HG02840 (cell line): Measurements from ENCODE around the gene INPP5D.

Experiments
- ATAC-seq: cut with Tn5 transposase; IDR thresholded peaks from one replicate; pipeline ENCODE4 v1.9.1; 2021; ENCODE audit warnings: mild to moderate bottlenecking, moderate library complexity, moderate number of reproducible peaks; ENCODE audit not compliant: unreplicated experiment, low FRiP score

The INPP5D gene

GRCh38 chr2:233068762-233069418, 8.7 kb downstream of the INPP5D start:
- ATAC-seq = no peak

DNA sequence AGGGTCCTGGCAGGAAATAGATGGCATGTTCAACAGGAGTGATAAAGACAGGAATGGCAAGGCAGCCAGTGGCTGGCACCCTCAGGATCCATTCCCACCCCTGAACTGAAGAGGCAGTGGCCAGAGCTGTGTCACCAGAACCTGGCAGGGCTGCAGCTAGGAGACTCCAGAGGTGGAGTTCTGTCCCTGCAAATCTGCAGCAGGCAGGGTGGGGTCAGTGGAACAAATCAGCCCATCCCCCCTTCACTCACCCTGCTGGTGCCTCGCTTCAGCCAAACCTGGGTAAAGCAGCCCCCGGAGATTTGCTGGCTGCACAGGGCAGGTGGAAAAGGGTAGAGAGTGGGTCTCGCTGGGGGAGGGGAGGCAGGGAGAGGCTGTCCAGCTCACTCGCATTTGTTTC, 12.7 kb downstream of the INPP5D start:
- no peak for ATAC-seq

- ATAC-seq = no peak
Observed at GRCh38 chr2:233074106-233074505, 14.0 kb downstream of the INPP5D start.

DNA sequence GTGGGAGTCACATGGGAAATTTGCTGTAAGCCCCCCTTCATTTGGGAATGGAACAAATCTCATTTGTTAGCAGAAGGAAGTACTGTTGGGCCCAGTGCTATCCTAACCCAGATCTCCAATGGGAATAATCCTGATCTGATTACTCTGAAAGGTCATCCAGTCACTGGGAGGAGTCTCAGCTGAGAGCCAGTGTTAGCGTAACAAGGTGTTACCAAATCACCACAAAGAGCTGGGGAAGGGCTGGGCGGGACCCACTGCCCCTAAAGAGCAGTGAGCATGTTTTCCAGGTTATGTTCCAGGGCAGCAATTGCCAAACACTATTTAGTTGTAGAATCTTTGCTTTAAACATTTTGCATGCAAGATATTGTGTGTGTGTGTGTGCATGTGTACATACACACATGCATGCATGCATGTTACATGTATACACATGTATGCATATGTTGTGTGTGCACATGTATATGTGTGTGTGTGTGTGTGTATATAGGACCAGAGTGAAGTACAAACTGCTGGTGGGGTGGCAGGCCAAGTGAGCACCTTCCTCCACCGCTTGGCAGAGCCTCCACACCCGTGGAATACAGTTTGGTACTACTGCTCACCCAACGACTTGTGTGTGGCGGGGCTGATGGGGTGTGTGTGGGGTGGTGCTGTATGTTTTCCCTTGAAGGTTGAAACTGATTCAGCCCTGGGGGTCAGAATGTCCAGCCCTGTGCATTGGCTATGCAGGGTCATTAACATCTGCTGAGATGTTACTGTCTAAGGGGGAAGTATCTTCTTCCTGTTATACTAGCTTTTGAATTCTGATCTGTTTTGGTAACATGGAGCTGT, 15.2 kb downstream of the INPP5D start:
- ATAC-seq = peak; percentile 18

GRCh38 chr2:233075966-233076339, 15.8 kb downstream of the INPP5D start:
- peak; percentile 45 for ATAC-seq

DNA sequence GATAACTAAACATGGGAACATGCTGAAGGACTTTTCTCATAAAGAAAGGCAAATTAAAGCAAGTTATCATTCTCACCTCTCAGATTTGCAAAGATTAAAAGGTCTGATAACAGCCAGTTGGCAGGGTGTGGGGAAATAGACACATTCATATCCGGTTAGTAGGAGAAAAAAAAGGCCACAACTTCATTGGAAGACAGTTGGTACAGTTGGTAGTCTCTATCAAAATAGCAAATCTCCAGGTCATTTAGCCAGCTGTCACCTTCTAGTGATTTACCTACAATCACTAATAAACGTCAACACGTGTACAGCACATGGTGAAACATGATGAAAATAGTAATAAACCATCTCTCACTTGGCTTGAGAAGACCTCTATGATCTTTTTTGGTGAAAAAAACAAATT, 16.6 kb downstream of the INPP5D start:
- ATAC-seq = no peak

- ATAC-seq = no peak
Observed at GRCh38 chr2:233079473-233079877, 19.3 kb downstream of the INPP5D start.

- ATAC-seq = no peak
Observed at GRCh38 chr2:233079953-233080835, 20.1 kb downstream of the INPP5D start.

DNA sequence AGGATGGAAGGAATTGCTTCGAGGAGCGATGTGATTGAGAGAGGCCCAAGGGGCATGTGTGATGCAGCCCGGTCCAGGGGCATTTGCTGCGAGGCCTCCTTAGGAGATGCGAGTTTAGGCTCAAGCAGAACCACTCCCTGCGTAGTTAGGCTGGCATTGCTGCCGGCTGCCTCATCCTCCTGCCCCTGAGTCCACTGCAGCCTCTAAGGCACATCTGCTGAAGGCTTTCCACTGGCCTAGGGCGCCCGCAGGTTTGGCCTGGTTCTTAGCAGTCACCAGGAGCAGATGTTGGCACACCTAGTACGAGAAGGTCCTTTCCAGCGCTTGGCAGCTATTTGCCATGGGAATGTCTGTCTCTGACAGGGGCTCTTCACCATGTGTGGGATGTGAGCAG, 20.7 kb downstream of the INPP5D start:
- ATAC-seq = no peak

DNA sequence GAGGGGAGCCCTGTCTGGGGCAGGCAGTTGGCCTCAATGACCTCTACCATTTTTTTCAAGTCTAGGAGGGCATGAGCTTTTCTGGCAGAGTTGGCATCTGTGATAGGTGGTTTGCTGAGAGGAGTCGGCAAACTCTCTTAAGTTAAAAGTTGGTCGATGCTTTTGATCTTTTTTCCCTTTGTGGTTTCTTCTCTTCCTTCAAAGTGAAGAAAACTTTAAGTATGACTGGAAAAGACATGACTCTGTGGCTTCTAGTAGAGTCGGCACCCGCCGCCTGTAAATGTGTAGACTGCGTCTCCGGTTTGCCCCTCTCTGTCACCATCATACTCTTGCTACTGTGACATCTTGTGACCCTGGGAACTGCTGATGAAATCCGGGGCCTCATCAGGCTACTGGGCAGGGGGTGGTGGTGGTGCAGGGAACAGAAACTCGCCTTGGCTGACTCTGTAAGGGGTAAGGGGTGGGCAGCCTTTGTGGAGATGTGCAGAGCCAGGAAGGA, 21.1 kb downstream of the INPP5D start:
- peak; percentile 12 for ATAC-seq

- ATAC-seq = peak; percentile 4
Observed at GRCh38 chr2:233081731-233082221, 21.6 kb downstream of the INPP5D start.

DNA sequence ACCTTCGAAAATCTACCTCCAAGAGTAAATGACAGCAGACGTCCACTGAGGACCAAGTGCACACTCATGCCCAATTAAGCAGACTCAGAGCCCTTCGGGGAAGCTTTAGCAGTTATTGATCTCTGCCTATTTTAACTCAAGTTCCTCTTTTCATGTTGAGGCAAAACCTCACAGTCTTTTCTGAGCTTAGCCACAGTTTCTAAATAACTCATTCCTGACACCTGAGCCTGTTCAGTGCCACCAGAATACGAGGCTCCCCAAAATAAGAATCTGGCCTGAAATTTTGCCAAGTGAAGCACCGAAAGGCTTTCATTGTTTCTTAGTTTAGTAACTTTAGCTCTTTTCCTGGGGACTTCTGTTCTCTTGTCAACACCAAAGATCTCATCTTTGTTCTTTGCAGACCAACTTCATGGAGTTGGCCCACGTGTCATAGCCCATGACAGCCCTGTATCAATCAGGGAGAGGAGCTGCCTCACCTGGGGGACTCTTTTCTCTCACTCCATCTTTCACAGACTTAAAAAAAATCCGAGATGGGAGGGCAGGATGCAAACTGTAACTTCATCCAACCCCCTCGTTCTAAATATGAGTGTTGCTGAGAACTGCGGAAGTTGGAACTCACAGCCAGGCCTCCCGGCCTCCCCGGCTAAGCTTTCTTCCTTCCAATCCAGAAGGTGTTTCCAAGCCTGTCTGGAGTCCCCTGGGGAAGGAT, 22.2 kb downstream of the INPP5D start:
- ATAC-seq = peak; percentile 42

GRCh38 chr2:233082931-233083755, 23.0 kb downstream of the INPP5D start:
- no peak for ATAC-seq

DNA sequence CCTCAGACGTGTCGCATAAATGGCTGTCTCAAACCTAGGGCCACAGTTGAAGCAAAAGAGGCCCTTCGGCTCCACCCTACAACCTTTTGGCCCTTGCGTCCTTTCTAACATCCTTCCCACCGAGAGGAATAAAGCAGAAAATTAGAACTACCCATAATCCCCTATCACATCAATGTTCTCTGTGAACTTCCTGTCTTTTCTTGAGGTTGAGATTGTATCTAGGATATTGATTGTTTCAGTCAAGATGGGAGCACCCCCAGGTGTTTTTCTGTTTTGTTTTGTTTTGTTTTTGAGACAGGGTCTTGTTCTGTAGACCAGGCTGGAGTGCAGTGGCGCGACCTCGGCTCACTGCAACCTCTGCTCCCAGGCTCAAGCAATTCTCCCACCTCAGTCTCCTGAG, 23.6 kb downstream of the INPP5D start:
- no peak for ATAC-seq

DNA sequence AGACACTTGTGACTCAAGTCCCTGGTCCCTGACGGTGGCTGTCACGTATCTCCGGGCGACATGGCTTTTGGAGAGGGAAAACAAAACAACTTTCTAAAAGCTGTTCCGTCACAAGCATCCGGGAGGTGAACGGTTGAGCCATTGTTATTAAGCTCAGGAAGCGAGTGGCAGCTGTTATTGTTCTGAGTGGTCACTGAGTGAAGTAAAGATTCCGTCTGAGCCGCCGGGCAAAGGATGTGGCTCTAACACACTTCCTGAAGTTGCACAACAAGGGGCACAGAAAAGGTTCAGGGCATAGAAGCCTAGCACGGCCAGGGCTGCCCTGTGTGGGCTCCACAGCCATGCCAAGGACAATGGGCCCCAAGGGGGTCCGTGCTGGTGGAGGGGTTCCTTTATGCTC, 24.3 kb downstream of the INPP5D start:
- no peak for ATAC-seq

DNA sequence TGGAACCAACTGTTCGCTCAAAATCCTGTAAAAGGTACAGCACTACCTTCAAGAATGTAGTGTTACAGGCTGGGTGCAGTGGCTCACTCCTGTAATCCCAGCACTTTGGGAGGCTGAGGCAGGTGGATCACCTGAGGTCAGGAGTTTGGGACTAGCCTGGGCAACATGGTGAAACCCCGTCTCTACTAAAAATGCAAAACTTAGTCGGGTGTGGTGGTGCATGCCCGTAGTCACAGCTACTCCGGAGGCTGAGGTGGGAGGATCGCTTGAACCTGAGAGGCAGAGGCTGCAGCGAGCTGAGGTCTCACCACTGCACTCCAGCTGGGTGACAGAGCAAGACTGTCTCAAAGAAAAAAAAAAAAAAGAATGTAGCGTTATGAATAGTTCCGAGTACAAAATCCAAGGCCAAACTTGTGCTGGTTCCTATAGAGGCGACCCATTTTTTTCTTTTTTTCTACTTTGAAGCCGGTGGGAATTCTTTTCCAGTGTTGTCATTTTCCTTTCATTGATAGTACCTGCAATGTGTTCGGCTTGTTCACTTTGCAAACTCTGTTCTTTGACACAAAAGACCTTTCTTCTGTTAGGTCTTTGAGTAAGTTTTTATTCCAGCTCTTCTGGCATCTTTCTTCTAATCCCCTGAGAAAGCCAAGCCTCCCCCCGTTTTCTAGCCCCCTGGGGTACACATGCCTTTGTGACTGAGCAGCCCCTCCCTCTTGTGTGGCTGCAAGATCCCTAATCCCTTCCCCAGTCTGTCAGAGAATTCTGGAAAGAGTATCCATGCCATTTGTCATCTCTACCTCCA, 25.1 kb downstream of the INPP5D start:
- ATAC-seq = no peak

DNA sequence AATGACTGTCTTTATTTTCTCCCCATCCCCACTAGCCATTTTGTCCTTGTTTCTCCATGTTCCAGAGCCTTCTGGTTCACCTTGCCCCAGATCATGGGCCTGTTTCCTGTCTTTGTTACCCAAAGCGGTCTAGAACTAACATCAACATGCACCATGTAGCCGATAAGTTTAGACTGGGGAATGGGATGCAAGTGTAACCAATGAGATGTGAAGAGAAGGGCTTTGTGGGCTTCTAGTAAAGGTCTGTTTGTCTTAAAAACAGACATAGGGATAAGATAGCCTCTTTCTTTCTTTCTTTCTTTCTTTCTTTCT, 25.7 kb downstream of the INPP5D start:
- ATAC-seq = no peak

GRCh38 chr2:233087713-233088112, 27.6 kb downstream of the INPP5D start:
- ATAC-seq = no peak

- no peak for ATAC-seq
Observed at GRCh38 chr2:233088972-233089345, 28.8 kb downstream of the INPP5D start.
